AG09319 (cell line): ENCODE measurements around the gene ZNF8.

Experiments
- DNase-seq: peaks from one replicate; pipeline ENCODE4 v3.0.0-alpha.2; 2010; ENCODE audit warnings: low read depth; ENCODE audit errors: extremely low read depth
- TF ChIP-seq, protein P1 (sequence below): IDR thresholded peaks from 2 replicates; pipeline ENCODE4 v1.5.1; 2011; ENCODE audit warnings: low read depth, mild to moderate bottlenecking, inconsistent platforms, low read length, moderate library complexity

Gene ZNF8

GRCh38 chr19:58277748-58278540 lies 811 bp upstream of the ZNF8 start:
- TF ChIP-seq, protein P1, sequence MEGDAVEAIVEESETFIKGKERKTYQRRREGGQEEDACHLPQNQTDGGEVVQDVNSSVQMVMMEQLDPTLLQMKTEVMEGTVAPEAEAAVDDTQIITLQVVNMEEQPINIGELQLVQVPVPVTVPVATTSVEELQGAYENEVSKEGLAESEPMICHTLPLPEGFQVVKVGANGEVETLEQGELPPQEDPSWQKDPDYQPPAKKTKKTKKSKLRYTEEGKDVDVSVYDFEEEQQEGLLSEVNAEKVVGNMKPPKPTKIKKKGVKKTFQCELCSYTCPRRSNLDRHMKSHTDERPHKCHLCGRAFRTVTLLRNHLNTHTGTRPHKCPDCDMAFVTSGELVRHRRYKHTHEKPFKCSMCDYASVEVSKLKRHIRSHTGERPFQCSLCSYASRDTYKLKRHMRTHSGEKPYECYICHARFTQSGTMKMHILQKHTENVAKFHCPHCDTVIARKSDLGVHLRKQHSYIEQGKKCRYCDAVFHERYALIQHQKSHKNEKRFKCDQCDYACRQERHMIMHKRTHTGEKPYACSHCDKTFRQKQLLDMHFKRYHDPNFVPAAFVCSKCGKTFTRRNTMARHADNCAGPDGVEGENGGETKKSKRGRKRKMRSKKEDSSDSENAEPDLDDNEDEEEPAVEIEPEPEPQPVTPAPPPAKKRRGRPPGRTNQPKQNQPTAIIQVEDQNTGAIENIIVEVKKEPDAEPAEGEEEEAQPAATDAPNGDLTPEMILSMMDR, result no peak

DNA sequence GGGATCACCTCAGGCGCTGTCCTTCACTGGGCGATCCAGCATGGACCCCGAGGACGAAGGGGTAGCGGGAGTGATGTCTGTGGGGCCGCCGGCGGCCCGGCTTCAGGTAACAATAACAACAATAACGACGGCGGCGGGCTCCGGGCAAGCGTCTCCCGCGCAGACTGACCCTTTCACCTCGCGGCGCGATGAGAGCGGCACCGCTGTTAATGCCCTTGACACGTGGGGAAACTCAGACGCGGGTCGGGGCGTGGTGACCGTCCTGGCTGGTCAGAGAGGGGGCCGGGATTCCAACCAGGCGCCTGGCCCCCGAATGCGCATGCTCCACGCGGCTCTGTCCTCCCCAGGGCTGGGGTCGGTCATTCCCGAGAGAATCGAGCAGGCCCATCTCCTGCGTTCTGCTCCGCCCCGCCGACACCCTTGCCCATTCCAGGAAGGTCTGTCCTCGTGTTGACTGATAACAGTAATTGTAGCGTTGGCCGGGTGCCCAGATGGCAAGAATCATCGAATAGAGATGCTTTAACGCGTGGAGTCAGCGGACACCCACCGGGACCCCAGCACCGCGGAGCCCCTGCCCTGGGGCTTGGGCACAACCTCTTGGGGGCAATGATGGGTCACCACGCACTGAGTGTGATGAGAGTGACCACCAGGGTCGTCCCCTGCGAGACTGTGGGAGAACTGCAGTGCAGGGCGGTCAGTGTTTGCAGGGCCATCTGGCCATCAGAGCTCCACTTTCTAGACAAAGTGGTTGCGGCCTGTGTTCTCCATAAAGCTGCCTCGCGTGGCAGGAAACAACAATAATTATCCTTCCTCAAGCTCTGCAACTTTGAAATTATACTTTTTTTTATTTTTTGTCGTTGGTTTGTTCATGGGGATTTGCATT lies 528 bp downstream of the ZNF8 start:
- TF ChIP-seq, protein P1, result no peak
- peak; percentile 12 for DNase-seq

More at GRCh38 chr19:58277748-58278540, 811 bp upstream of the ZNF8 start:
- DNase-seq, result no peak

GRCh38 chr19:58279925-58280316 lies 1.2 kb downstream of the ZNF8 start:
- DNase-seq, result no peak
- TF ChIP-seq, protein P1, result no peak

DNA sequence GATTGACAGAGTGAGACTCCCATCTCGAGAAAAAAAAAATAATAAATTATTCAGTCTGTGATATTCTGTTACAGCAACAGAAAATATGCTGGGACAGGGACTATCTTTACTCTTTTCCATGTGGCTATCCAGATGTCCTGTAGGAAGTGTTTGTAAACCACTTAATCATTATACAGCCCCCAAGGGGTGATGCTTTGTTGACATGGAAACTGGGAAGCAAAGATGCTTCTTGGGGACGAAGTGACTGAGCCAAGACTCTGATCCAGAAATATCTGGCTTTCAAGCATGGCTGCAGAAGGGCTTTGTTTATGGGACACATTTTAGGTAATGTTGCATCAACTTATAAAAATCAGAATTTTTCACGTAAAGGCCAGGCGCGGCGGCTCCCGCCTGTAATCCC lies 5.4 kb downstream of the ZNF8 start:
- TF ChIP-seq, protein P1, result no peak
- DNase-seq, result no peak

GRCh38 chr19:58291943-58292342 lies 13.2 kb downstream of the ZNF8 start:
- DNase-seq, result no peak
- TF ChIP-seq, protein P1, result no peak

GRCh38 chr19:58294743-58295374 lies 16.1 kb downstream of the ZNF8 start:
- DNase-seq, result no peak
- TF ChIP-seq, protein P1, result no peak
